T-helper 22 cell (primary cell): ENCODE results near the gene SND1.

Experiments used
- DNase-seq: peaks from one replicate; pipeline ENCODE4 v3.0.0-alpha.2; 2020; ENCODE audit warnings: low read depth

Gene SND1

GRCh38 chr7:127995881-127996215, 343.9 kb downstream of the SND1 start:
- no peak for DNase-seq

- DNase-seq: no peak
Measured at GRCh38 chr7:127996253-127997071, 344.5 kb downstream of the SND1 start.

- DNase-seq: no peak
Measured at GRCh38 chr7:127997226-127997922, 345.4 kb downstream of the SND1 start.

GRCh38 chr7:127998671-127999070, 346.7 kb downstream of the SND1 start:
- DNase-seq: no peak

GRCh38 chr7:128000048-128000447, 348.1 kb downstream of the SND1 start:
- DNase-seq: no peak

GRCh38 chr7:128000854-128001265, 348.9 kb downstream of the SND1 start:
- no peak for DNase-seq

GRCh38 chr7:128003167-128003566, 351.2 kb downstream of the SND1 start:
- DNase-seq: no peak

- no peak for DNase-seq
Measured at GRCh38 chr7:128003787-128004186, 351.8 kb downstream of the SND1 start.

GRCh38 chr7:128004623-128005022, 352.6 kb downstream of the SND1 start:
- DNase-seq: no peak

- DNase-seq: no peak
Measured at GRCh38 chr7:128005117-128005516, 353.1 kb downstream of the SND1 start.

- no peak for DNase-seq
Measured at GRCh38 chr7:128005759-128006159, 353.8 kb downstream of the SND1 start.

- DNase-seq: no peak
Measured at GRCh38 chr7:128006550-128007302, 354.7 kb downstream of the SND1 start.

- no peak for DNase-seq
Measured at GRCh38 chr7:128007303-128007680, 355.3 kb downstream of the SND1 start.

- no peak for DNase-seq
Measured at GRCh38 chr7:128008141-128008540, 356.1 kb downstream of the SND1 start.

GRCh38 chr7:128008744-128009143, 356.8 kb downstream of the SND1 start:
- no peak for DNase-seq

GRCh38 chr7:128010391-128011127, 358.6 kb downstream of the SND1 start:
- DNase-seq: no peak

- DNase-seq: no peak
Measured at GRCh38 chr7:128011131-128011661, 359.2 kb downstream of the SND1 start.

- no peak for DNase-seq
Measured at GRCh38 chr7:128014811-128015210, 362.8 kb downstream of the SND1 start.

GRCh38 chr7:128017460-128017859, 365.5 kb downstream of the SND1 start:
- no peak for DNase-seq

- no peak for DNase-seq
Measured at GRCh38 chr7:128017862-128018845, 366.2 kb downstream of the SND1 start.

- DNase-seq: no peak
Measured at GRCh38 chr7:128019288-128019687, 367.3 kb downstream of the SND1 start.
